Measurements from ENCODE around the gene AADACL4. TPM values are rescaled to one million over a fixed set of nuclear protein-coding genes. Genes with fewer than 3 reads are reported as not detected.

Gene AADACL4
- total RNA-seq, 1 donor from 2014 or later: not detected

- Histone ChIP-seq H3K4me3 (ENCODE audit: low read length in 3 of 3) (peak overlapping the region in 2 of 3 donors; percentile 3 to 45), H3K27me3 (ENCODE audit: control insufficient read depth in 3 of 3, insufficient read depth in 3 of 3, low read length in 3 of 3) (no peaks in the 10 kb centered on the region), H3K27ac (ENCODE audit: low read depth, low read length) (peak overlapping the region; percentile 76), H3K4me1 (ENCODE audit: control insufficient read depth in 3 of 3, insufficient read depth in 3 of 3, low read length in 3 of 3) (peaks cover 83 to 85% (median 84%) of the 10 kb centered on the region in 3 donors), H3K36me3 (ENCODE audit: control insufficient read depth in 3 of 3, insufficient read depth in 3 of 3, low read length in 3 of 3) (peaks cover 0 to 6% (median 3%) of the 10 kb centered on the region in 3 donors), H3K9me3 (ENCODE audit: control insufficient read depth in 3 of 3, low read length in 3 of 3) (no peaks in the 10 kb centered on the region), H3K9ac (ENCODE audit: low read depth in 1 of 3, low read length in 3 of 3) (peak overlapping the region in 2 of 3 donors; percentile 33 to 76)
These were observed 42.8 kb upstream of the AADACL4 start for GRCh38 chr1:12600880-12601633.

- Histone ChIP-seq H3K4me3 (ENCODE audit: low read length in 3 of 3) (peak overlapping the region in 1 of 3 donors; percentile 6), H3K9ac (ENCODE audit: low read depth in 1 of 3, low read length in 3 of 3) (peak overlapping the region in 2 of 3 donors; percentile 27 to 54), H3K27ac (ENCODE audit: low read depth, low read length) (peak overlapping the region; percentile 76), H3K4me1 (ENCODE audit: control insufficient read depth in 3 of 3, insufficient read depth in 3 of 3, low read length in 3 of 3) (peaks cover 73 to 76% (median 75%) of the 10 kb centered on the region in 3 donors), H3K9me3 (ENCODE audit: control insufficient read depth in 3 of 3, low read length in 3 of 3) (no peaks in the 10 kb centered on the region), H3K27me3 (ENCODE audit: control insufficient read depth in 3 of 3, insufficient read depth in 3 of 3, low read length in 3 of 3) (no peaks in the 10 kb centered on the region), H3K36me3 (ENCODE audit: control insufficient read depth in 3 of 3, insufficient read depth in 3 of 3, low read length in 3 of 3) (peaks cover 0 to 6% (median 6%) of the 10 kb centered on the region in 3 donors)
These were observed 41.9 kb upstream of the AADACL4 start for GRCh38 chr1:12601700-12602658.

- peaks cover 67 to 69% (median 68%) of the 10 kb centered on the region in 3 donors for H3K4me1 ChIP-seq (ENCODE audit: control insufficient read depth in 3 of 3, insufficient read depth in 3 of 3, low read length in 3 of 3)
These were observed 41.2 kb upstream of the AADACL4 start for GRCh38 chr1:12602659-12603024.

GRCh38 chr1:12603224-12603623, 40.7 kb upstream of the AADACL4 start:
- H3K4me1 ChIP-seq (ENCODE audit: control insufficient read depth in 3 of 3, insufficient read depth in 3 of 3, low read length in 3 of 3): peaks cover 63 to 65% (median 63%) of the 10 kb centered on the region in 3 donors
- H3K27ac ChIP-seq (ENCODE audit: low read depth, low read length): no peak overlapping the region
- H3K9me3 ChIP-seq (ENCODE audit: control insufficient read depth in 3 of 3, low read length in 3 of 3): no peaks in the 10 kb centered on the region
- H3K27me3 ChIP-seq (ENCODE audit: control insufficient read depth in 3 of 3, insufficient read depth in 3 of 3, low read length in 3 of 3): no peaks in the 10 kb centered on the region
- H3K9ac ChIP-seq (ENCODE audit: low read depth in 1 of 3, low read length in 3 of 3): no peak overlapping the region
- H3K4me3 ChIP-seq (ENCODE audit: low read length in 3 of 3): no peak overlapping the region
- H3K36me3 ChIP-seq (ENCODE audit: control insufficient read depth in 3 of 3, insufficient read depth in 3 of 3, low read length in 3 of 3): peaks cover 0 to 8% (median 6%) of the 10 kb centered on the region in 3 donors

More at GRCh38 chr1:12602659-12603024, 41.2 kb upstream of the AADACL4 start:
- no peaks in the 10 kb centered on the region for H3K9me3 ChIP-seq (ENCODE audit: control insufficient read depth in 3 of 3, low read length in 3 of 3)
- H3K36me3 ChIP-seq (ENCODE audit: control insufficient read depth in 3 of 3, insufficient read depth in 3 of 3, low read length in 3 of 3): peaks cover 0 to 6% (median 6%) of the 10 kb centered on the region in 3 donors
- peak overlapping the region; percentile 76 for H3K27ac ChIP-seq (ENCODE audit: low read depth, low read length)
- no peak overlapping the region for H3K4me3 ChIP-seq (ENCODE audit: low read length in 3 of 3)
- H3K27me3 ChIP-seq (ENCODE audit: control insufficient read depth in 3 of 3, insufficient read depth in 3 of 3, low read length in 3 of 3): no peaks in the 10 kb centered on the region
- peak overlapping the region in 2 of 3 donors; percentile 27 to 54 for H3K9ac ChIP-seq (ENCODE audit: low read depth in 1 of 3, low read length in 3 of 3)

- Histone ChIP-seq H3K4me1 (ENCODE audit: control insufficient read depth in 3 of 3, insufficient read depth in 3 of 3, low read length in 3 of 3) (peaks cover 63 to 65% (median 64%) of the 10 kb centered on the region in 3 donors), H3K27me3 (ENCODE audit: control insufficient read depth in 3 of 3, insufficient read depth in 3 of 3, low read length in 3 of 3) (no peaks in the 10 kb centered on the region), H3K9me3 (ENCODE audit: control insufficient read depth in 3 of 3, low read length in 3 of 3) (no peaks in the 10 kb centered on the region), H3K36me3 (ENCODE audit: control insufficient read depth in 3 of 3, insufficient read depth in 3 of 3, low read length in 3 of 3) (peaks cover 0 to 10% (median 6%) of the 10 kb centered on the region in 3 donors), H3K27ac (ENCODE audit: low read depth, low read length) (peak overlapping the region; percentile 13), H3K4me3 (ENCODE audit: low read length in 3 of 3) (peak overlapping the region in 1 of 3 donors; percentile 15), H3K9ac (ENCODE audit: low read depth in 1 of 3, low read length in 3 of 3) (no peak overlapping the region)
These were observed 39.6 kb upstream of the AADACL4 start for GRCh38 chr1:12604114-12604874.

GRCh38 chr1:12604986-12605385, 38.9 kb upstream of the AADACL4 start:
- peaks cover 61 to 64% (median 64%) of the 10 kb centered on the region in 3 donors for H3K4me1 ChIP-seq (ENCODE audit: control insufficient read depth in 3 of 3, insufficient read depth in 3 of 3, low read length in 3 of 3)
- H3K36me3 ChIP-seq (ENCODE audit: control insufficient read depth in 3 of 3, insufficient read depth in 3 of 3, low read length in 3 of 3): peaks cover 0 to 16% (median 6%) of the 10 kb centered on the region in 3 donors
- no peak overlapping the region for H3K4me3 ChIP-seq (ENCODE audit: low read length in 3 of 3)
- H3K27me3 ChIP-seq (ENCODE audit: control insufficient read depth in 3 of 3, insufficient read depth in 3 of 3, low read length in 3 of 3): no peaks in the 10 kb centered on the region
- no peak overlapping the region for H3K27ac ChIP-seq (ENCODE audit: low read depth, low read length)
- no peaks in the 10 kb centered on the region for H3K9me3 ChIP-seq (ENCODE audit: control insufficient read depth in 3 of 3, low read length in 3 of 3)
- H3K9ac ChIP-seq (ENCODE audit: low read depth in 1 of 3, low read length in 3 of 3): no peak overlapping the region

- H3K27me3 ChIP-seq (ENCODE audit: control insufficient read depth in 3 of 3, insufficient read depth in 3 of 3, low read length in 3 of 3): no peaks in the 10 kb centered on the region
- peaks cover 10 to 32% (median 15%) of the 10 kb centered on the region in 3 donors for H3K36me3 ChIP-seq (ENCODE audit: control insufficient read depth in 3 of 3, insufficient read depth in 3 of 3, low read length in 3 of 3)
- H3K4me3 ChIP-seq (ENCODE audit: low read length in 3 of 3): no peak overlapping the region
- peaks cover 41 to 45% (median 45%) of the 10 kb centered on the region in 3 donors for H3K4me1 ChIP-seq (ENCODE audit: control insufficient read depth in 3 of 3, insufficient read depth in 3 of 3, low read length in 3 of 3)
- H3K27ac ChIP-seq (ENCODE audit: low read depth, low read length): no peak overlapping the region
- no peaks in the 10 kb centered on the region for H3K9me3 ChIP-seq (ENCODE audit: control insufficient read depth in 3 of 3, low read length in 3 of 3)
- H3K9ac ChIP-seq (ENCODE audit: low read depth in 1 of 3, low read length in 3 of 3): no peak overlapping the region
These were observed 36.6 kb upstream of the AADACL4 start for GRCh38 chr1:12607263-12607662.

- no peaks in the 10 kb centered on the region for H3K27me3 ChIP-seq (ENCODE audit: control insufficient read depth in 3 of 3, insufficient read depth in 3 of 3, low read length in 3 of 3)
- H3K4me3 ChIP-seq (ENCODE audit: low read length in 3 of 3): no peak overlapping the region
- peaks cover 31 to 41% (median 38%) of the 10 kb centered on the region in 3 donors for H3K4me1 ChIP-seq (ENCODE audit: control insufficient read depth in 3 of 3, insufficient read depth in 3 of 3, low read length in 3 of 3)
- peaks cover 13 to 33% (median 18%) of the 10 kb centered on the region in 3 donors for H3K36me3 ChIP-seq (ENCODE audit: control insufficient read depth in 3 of 3, insufficient read depth in 3 of 3, low read length in 3 of 3)
- no peaks in the 10 kb centered on the region for H3K9me3 ChIP-seq (ENCODE audit: control insufficient read depth in 3 of 3, low read length in 3 of 3)
- H3K9ac ChIP-seq (ENCODE audit: low read depth in 1 of 3, low read length in 3 of 3): no peak overlapping the region
- H3K27ac ChIP-seq (ENCODE audit: low read depth, low read length): no peak overlapping the region
These were observed 35.5 kb upstream of the AADACL4 start for GRCh38 chr1:12608311-12608957.

- Histone ChIP-seq H3K9ac (ENCODE audit: low read depth in 1 of 3, low read length in 3 of 3) (no peak overlapping the region), H3K4me1 (ENCODE audit: control insufficient read depth in 3 of 3, insufficient read depth in 3 of 3, low read length in 3 of 3) (peaks cover 28 to 39% (median 34%) of the 10 kb centered on the region in 3 donors), H3K27me3 (ENCODE audit: control insufficient read depth in 3 of 3, insufficient read depth in 3 of 3, low read length in 3 of 3) (no peaks in the 10 kb centered on the region), H3K4me3 (ENCODE audit: low read length in 3 of 3) (no peak overlapping the region), H3K9me3 (ENCODE audit: control insufficient read depth in 3 of 3, low read length in 3 of 3) (no peaks in the 10 kb centered on the region), H3K36me3 (ENCODE audit: control insufficient read depth in 3 of 3, insufficient read depth in 3 of 3, low read length in 3 of 3) (peaks cover 10 to 29% (median 18%) of the 10 kb centered on the region in 3 donors), H3K27ac (ENCODE audit: low read depth, low read length) (no peak overlapping the region)
These were observed 34.3 kb upstream of the AADACL4 start for GRCh38 chr1:12609469-12610003.
